C4-2B (cell line): ENCODE measurements around the gene SHANK1.

Experiments
- CTCF ChIP-seq: fragments of 450-650 bp; conservative IDR thresholded peaks from 2 replicates; pipeline ENCODE4 v1.5.1; 2017; ENCODE audit warnings: mild to moderate bottlenecking
- ZFX ChIP-seq: fragments of 450-650 bp; IDR thresholded peaks from 2 replicates; pipeline ENCODE4 v1.6.1; 2017

- TF ChIP-seq CTCF (no peak), ZFX (no peak)
These were observed 30.4 kb upstream of the SHANK1 start for GRCh38 chr19:50750010-50750409.
